ENCODE measurements around the gene ADCY9. TPM values are rescaled to one million over a fixed set of nuclear protein-coding genes. Genes with fewer than 3 reads are reported as not detected.

ADCY9 gene
- total RNA-seq, 1 donor from 2014 or later = 31.9 TPM

DNA sequence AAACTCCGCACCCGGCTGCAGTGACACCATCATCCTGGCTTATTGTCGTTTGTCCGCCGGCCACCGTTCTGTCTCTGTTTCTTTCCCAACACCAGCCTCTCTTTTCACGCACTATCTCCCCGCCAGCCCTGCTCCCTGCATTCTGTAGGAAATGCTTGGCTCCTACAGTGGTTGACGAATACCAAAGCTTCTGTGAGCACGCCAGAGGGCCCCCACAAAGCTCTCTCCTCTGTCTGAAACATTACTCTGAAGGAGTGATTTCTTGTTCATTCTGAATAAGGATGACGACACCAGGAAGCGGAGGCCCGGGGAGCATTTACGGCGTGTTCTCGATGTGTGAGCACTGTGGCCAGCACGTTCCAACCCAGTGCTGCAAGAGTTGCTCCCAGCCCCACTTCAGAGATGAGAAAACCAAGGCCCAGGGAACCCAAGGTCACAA is 58.8 kb downstream of the ADCY9 start:
- Mint-ChIP-seq H3K27me3 (ENCODE audit: low read depth) (no peaks in the 10 kb centered on the region), H3K4me1 (ENCODE audit: low read depth) (peaks cover 31% of the 10 kb centered on the region), H3K4me3 (ENCODE audit: unreplicated experiment) (no peak overlapping the region), H3K27ac (ENCODE audit: unreplicated experiment) (no peak overlapping the region), H3K9me3 (ENCODE audit: low read depth) (peaks cover 20% of the 10 kb centered on the region), H3K36me3 (ENCODE audit: low read depth) (peaks cover 12% of the 10 kb centered on the region)
- TF ChIP-seq, protein P1, sequence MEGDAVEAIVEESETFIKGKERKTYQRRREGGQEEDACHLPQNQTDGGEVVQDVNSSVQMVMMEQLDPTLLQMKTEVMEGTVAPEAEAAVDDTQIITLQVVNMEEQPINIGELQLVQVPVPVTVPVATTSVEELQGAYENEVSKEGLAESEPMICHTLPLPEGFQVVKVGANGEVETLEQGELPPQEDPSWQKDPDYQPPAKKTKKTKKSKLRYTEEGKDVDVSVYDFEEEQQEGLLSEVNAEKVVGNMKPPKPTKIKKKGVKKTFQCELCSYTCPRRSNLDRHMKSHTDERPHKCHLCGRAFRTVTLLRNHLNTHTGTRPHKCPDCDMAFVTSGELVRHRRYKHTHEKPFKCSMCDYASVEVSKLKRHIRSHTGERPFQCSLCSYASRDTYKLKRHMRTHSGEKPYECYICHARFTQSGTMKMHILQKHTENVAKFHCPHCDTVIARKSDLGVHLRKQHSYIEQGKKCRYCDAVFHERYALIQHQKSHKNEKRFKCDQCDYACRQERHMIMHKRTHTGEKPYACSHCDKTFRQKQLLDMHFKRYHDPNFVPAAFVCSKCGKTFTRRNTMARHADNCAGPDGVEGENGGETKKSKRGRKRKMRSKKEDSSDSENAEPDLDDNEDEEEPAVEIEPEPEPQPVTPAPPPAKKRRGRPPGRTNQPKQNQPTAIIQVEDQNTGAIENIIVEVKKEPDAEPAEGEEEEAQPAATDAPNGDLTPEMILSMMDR (IDR thresholded peaks at IDR 0.05) = no peak
- DNase-seq (ENCODE audit: low spot score) = no peak

DNA sequence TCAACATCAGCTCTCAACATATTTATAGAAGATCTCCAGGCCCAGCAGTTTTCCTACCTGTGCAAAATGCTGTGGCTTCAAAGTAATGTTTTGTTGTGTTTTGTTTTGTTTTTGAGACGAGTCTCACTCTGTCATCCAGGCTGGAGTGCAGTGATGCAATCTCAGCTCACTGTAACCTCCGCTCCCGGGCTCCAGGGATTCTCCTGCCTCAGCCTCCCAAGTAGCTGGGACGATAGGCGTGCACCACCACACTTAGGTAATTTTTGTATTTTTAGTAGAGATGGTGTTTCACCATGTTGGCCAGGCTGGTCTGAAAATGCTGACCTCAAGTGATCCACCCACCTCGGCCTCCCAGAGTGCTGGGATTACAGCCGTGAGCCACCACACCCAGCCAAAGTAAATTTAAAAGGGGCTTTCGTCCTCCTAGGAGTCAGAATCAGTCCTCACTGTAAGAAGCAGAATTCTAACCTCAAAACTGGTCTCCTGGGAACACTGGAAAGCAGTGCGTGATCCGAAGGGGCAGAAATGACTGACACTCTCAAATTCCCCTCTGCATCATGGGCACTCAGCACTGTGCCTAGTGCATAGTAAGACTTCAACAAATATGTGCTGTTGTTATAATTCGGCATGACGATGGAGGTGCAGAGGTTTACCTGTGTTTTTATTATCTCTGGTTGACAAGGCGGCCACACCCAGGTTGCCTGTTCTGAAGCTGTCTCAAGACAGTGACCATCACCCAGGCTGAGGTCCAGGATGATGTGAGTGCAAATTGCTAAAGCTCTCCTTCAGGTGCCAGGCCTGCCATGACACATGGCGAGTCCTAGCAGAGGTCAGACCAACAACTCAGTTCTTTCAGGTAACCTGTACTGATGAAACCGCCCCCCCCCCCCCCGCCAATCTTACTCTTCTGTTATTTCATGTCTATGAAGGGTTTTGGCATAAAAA is 59.8 kb downstream of the ADCY9 start:
- TF ChIP-seq, protein P1 (IDR thresholded peaks at IDR 0.05) = no peak
- Mint-ChIP-seq H3K27me3 (ENCODE audit: low read depth) (no peaks in the 10 kb centered on the region), H3K4me1 (ENCODE audit: low read depth) (peaks cover 41% of the 10 kb centered on the region), H3K36me3 (ENCODE audit: low read depth) (peaks cover 8% of the 10 kb centered on the region), H3K9me3 (ENCODE audit: low read depth) (peaks cover 11% of the 10 kb centered on the region), H3K27ac (ENCODE audit: unreplicated experiment) (no peak overlapping the region), H3K4me3 (ENCODE audit: unreplicated experiment) (no peak overlapping the region)
- DNase-seq (ENCODE audit: low spot score) = no peak

DNA sequence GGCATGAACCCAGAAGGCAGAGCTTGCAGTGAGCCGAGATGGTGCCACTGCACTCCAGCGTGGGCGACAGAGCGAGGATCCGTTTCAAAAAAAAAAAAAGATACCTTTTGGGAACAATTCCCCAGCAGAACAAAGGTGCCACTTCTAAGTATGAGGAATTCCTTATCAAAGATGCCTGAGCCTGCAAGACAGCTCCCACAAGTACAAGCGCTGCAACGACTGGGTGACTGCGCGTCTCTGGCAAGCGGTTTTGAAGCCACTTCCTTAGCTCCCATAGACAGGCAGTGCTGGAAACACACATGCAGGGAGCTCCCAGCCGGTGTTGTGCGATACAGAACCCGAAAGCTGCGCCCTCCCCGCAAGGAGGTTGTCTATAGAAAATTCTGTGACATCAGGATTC is 60.5 kb downstream of the ADCY9 start:
- Mint-ChIP-seq H3K4me3 (ENCODE audit: unreplicated experiment) (no peak overlapping the region), H3K9me3 (ENCODE audit: low read depth) (peaks cover 4% of the 10 kb centered on the region), H3K4me1 (ENCODE audit: low read depth) (peaks cover 41% of the 10 kb centered on the region), H3K27ac (ENCODE audit: unreplicated experiment) (no peak overlapping the region), H3K36me3 (ENCODE audit: low read depth) (peaks cover 2% of the 10 kb centered on the region), H3K27me3 (ENCODE audit: low read depth) (no peaks in the 10 kb centered on the region)
- TF ChIP-seq, protein P1 (IDR thresholded peaks at IDR 0.05) = no peak
- DNase-seq (ENCODE audit: low spot score) = no peak

DNA sequence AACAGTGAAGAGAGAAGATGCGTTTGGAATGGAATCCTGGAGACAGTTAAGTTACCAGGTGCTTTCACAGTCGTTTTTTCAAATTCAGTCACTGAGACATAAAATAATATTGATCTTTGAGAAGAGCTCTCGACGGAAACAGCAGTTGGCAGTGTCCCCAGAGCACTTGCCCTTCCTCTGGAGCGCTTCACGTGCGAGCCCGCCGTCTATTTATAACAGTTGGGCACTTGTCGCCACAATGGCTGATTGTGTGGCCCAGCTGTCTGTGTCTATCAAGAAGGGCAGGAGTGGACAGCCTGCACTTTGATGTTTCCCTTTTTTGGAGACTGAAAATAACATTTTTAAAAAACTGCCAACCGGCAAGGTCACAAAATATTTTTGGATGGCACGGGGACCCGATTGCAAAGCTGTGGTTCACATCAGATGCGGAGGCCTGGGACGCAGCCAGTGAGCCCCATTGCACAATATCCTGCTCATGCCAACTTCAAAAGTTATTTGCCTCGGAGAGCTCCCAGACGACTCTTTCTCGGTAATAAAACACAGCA is 62.9 kb downstream of the ADCY9 start:
- Mint-ChIP-seq H3K27me3 (ENCODE audit: low read depth) (no peaks in the 10 kb centered on the region), H3K4me1 (ENCODE audit: low read depth) (peaks cover 38% of the 10 kb centered on the region), H3K9me3 (ENCODE audit: low read depth) (no peaks in the 10 kb centered on the region), H3K27ac (ENCODE audit: unreplicated experiment) (peak overlapping the region; percentile 98), H3K36me3 (ENCODE audit: low read depth) (no peaks in the 10 kb centered on the region), H3K4me3 (ENCODE audit: unreplicated experiment) (peak overlapping the region; percentile 64)
- TF ChIP-seq, protein P1 (IDR thresholded peaks at IDR 0.05) = no peak
- no peak for DNase-seq (ENCODE audit: low spot score)

DNA sequence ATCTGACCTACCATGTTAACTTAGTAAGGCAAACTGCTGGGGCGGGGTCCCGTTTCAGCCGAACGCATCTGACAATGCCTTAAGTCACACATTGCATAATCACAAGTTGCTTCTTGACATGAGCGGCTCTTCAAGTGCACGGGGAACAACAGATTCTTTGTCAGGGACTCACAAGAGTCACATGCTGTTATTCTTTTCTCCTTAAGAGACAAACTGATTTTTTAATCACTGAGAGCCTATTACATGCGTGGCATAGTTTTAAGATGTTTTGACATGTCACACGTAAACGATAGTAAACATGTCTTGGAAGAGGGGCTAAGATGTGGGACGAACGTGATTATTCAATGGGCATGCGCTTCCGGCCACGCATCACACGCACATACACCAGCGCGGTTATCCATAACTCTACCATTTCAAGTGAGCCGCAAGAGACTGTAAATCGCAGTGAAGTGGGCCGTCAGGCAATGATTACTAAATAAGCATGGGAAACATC is 63.4 kb downstream of the ADCY9 start:
- Mint-ChIP-seq H3K9me3 (ENCODE audit: low read depth) (no peaks in the 10 kb centered on the region), H3K36me3 (ENCODE audit: low read depth) (no peaks in the 10 kb centered on the region), H3K4me1 (ENCODE audit: low read depth) (peaks cover 38% of the 10 kb centered on the region), H3K27me3 (ENCODE audit: low read depth) (no peaks in the 10 kb centered on the region), H3K4me3 (ENCODE audit: unreplicated experiment) (peak overlapping the region; percentile 64), H3K27ac (ENCODE audit: unreplicated experiment) (peak overlapping the region; percentile 98)
- no peak for DNase-seq (ENCODE audit: low spot score)
- TF ChIP-seq, protein P1 (IDR thresholded peaks at IDR 0.05) = no peak
